NT2/D1 (cell line): ENCODE data around the gene DNAJB1.
A peak's percentile ranks its signal among the peaks of the same experiment; 100 is the strongest.

Source experiments
- DNase-seq: peaks from one replicate; pipeline ENCODE4 v3.0.0-alpha.2; 2011; ENCODE audit warnings: low read depth, low spot score
- H3K27me3 ChIP-seq: 2 replicates; pipeline ENCODE4 v1.6.0; 2011; ENCODE audit warnings: mild to moderate bottlenecking; ENCODE audit not compliant: insufficient read length, insufficient read depth
- H3K36me3 ChIP-seq: 2 replicates; pipeline ENCODE4 v1.6.1; 2011; ENCODE audit warnings: mild to moderate bottlenecking, low read length, mixed read lengths; ENCODE audit not compliant: insufficient read depth, insufficient read length
- H3K4me1 ChIP-seq: 2 replicates; pipeline ENCODE4 v1.5.1; 2011; ENCODE audit not compliant: insufficient read depth, insufficient read length
- H3K4me3 ChIP-seq: 2 replicates; pipeline ENCODE4 v1.5.1; 2011; ENCODE audit warnings: low read depth; ENCODE audit not compliant: insufficient read length
- H3K9ac ChIP-seq: 2 replicates; pipeline ENCODE4 v1.6.0; 2011; ENCODE audit warnings: low read depth; ENCODE audit not compliant: insufficient read length
- H3K9me3 ChIP-seq: 2 replicates; pipeline ENCODE4 v1.5.1; 2011; ENCODE audit warnings: mild to moderate bottlenecking, low read length; ENCODE audit not compliant: insufficient read depth
- SUZ12 ChIP-seq: IDR thresholded peaks from 2 replicates; pipeline ENCODE4 v1.6.1; 2011; ENCODE audit not compliant: insufficient read length, insufficient read depth; ENCODE audit errors: extremely low read depth
- YY1 ChIP-seq: IDR thresholded peaks from 2 replicates; pipeline ENCODE4 v1.6.1; 2011; ENCODE audit not compliant: insufficient read length, insufficient read depth
- ZNF274 ChIP-seq: IDR thresholded peaks from 2 replicates; pipeline ENCODE4 v1.6.1; 2011; ENCODE audit warnings: mild to moderate bottlenecking, low read depth, low read length

DNAJB1 gene

DNA sequence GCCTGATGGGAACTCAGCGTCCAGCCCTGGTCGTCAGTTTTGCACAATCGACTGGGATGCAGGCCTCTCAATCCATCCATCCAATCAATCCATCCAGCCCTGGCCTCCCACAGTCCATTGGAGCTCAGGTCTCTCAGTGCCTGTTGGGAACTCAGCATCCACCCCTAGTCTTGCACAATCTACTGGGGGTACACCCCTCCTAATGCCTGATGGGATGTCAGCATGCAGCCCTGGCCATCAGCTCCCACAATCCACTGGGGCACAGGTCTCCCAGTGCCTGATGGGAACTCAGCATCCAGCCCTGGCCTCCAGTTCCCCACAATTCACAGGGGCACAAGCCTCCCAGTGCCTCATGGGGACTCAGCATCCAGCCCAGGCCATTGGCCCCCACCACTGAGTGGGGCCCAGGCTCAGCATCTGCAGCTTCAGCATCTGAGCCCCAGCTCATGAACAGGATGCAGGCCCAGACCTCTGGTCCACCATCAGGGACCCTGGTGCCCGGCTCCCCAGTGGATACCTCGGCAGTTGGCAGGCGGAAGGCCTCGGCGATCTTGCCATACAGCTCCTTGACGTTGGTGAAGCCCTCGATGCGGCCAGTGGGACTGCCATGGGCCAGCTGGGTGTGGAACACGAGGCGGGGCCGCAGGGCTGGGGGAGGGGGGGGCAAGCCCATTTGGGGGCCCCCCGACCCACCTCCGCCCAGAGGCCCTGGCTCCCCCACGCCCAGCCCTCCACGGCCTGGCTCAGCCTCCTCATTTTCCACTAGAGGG lies 35.8 kb downstream of the DNAJB1 start:
- Histone ChIP-seq H3K27me3 (no peaks in the 10 kb centered on the region), H3K9me3 (no peaks in the 10 kb centered on the region), H3K9ac (peak overlapping the region; percentile 36), H3K4me1 (peaks cover 22% of the 10 kb centered on the region), H3K36me3 (peaks cover 59% of the 10 kb centered on the region), H3K4me3 (no peak overlapping the region)
- TF ChIP-seq ZNF274: no peak
- TF ChIP-seq YY1: no peak
- no peak for TF ChIP-seq SUZ12
- no peak for DNase-seq

GRCh38 chr19:14480700-14481079 lies 37.5 kb downstream of the DNAJB1 start:
- H3K4me3 ChIP-seq: no peak overlapping the region
- H3K27me3 ChIP-seq: no peaks in the 10 kb centered on the region
- H3K36me3 ChIP-seq: peaks cover 53% of the 10 kb centered on the region
- TF ChIP-seq ZNF274 (no peak), YY1 (no peak), SUZ12 (no peak)
- H3K4me1 ChIP-seq: peaks cover 36% of the 10 kb centered on the region
- DNase-seq: no peak
- no peaks in the 10 kb centered on the region for H3K9me3 ChIP-seq
- peak overlapping the region; percentile 66 for H3K9ac ChIP-seq

DNA sequence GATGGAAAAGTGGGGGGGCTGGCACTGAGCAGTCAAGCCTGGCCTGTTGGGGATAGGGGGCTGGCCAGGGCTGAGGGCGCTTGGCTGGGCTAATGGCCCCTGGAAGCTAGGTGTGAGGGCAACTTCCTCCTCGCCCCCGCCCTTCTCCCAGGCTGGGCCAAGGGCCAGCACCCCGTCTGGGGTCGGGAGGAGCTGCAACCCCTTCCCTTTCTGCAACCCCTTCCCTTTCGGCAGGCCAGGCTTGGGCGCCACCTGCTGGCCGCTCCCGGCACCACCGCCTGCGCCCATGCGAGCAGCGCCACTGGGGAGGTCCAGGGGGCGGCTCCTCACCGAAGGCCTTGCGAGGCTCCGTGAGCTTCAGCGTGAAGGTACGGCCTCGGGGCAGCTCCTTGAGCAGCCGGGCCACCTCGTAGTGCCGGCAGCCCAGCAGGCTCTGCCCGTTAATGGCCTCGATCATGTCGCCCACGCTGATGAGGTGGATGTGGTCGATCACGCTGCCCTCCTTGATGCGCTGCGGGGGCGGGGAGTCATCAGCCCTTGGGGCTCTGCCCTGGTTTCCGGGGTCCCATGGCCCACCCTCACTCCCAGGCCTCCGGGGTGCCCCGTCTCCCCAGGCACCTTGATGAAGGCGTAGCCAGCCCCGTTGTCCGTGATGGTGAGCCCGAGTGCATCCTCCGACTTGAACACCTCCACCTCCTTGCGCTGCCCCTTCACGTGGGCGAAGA lies 38.1 kb downstream of the DNAJB1 start:
- Histone ChIP-seq H3K36me3 (peaks cover 53% of the 10 kb centered on the region), H3K4me3 (no peak overlapping the region), H3K4me1 (peaks cover 37% of the 10 kb centered on the region), H3K27me3 (no peaks in the 10 kb centered on the region), H3K9ac (peak overlapping the region; percentile 66), H3K9me3 (no peaks in the 10 kb centered on the region)
- peak; percentile 55 for DNase-seq
- TF ChIP-seq SUZ12 (no peak), ZNF274 (no peak), YY1 (no peak)

GRCh38 chr19:14479309-14479974 lies 38.8 kb downstream of the DNAJB1 start:
- peaks cover 43% of the 10 kb centered on the region for H3K4me1 ChIP-seq
- H3K9me3 ChIP-seq: no peaks in the 10 kb centered on the region
- H3K36me3 ChIP-seq: peaks cover 53% of the 10 kb centered on the region
- no peak for TF ChIP-seq SUZ12
- TF ChIP-seq ZNF274: no peak
- no peak for TF ChIP-seq YY1
- no peak for DNase-seq
- H3K27me3 ChIP-seq: no peaks in the 10 kb centered on the region
- H3K4me3 ChIP-seq: no peak overlapping the region
- H3K9ac ChIP-seq: peak overlapping the region; percentile 50

DNA sequence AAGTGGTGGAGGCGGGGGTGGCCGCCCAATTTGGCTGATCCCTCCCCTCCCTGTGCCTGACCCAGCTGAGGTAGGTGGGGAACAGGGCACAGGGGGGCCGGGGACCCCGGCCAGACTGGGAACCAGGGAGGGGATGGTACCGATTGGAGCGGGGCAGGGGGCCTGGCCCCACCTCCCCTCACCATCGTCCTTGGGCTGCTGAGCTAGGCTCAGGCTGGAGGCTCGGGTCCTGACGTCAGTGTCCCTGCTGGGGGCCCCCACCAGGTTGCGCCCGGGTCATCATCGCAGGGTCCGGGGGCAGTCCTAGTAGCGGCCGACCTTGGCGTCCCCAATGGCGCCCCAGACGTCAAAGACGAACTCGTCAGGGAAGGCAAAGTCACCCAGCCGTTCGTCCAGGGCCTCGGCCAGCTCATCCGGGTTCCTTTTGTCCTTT lies 40.1 kb downstream of the DNAJB1 start:
- no peak for DNase-seq
- peaks cover 51% of the 10 kb centered on the region for H3K36me3 ChIP-seq

DNA sequence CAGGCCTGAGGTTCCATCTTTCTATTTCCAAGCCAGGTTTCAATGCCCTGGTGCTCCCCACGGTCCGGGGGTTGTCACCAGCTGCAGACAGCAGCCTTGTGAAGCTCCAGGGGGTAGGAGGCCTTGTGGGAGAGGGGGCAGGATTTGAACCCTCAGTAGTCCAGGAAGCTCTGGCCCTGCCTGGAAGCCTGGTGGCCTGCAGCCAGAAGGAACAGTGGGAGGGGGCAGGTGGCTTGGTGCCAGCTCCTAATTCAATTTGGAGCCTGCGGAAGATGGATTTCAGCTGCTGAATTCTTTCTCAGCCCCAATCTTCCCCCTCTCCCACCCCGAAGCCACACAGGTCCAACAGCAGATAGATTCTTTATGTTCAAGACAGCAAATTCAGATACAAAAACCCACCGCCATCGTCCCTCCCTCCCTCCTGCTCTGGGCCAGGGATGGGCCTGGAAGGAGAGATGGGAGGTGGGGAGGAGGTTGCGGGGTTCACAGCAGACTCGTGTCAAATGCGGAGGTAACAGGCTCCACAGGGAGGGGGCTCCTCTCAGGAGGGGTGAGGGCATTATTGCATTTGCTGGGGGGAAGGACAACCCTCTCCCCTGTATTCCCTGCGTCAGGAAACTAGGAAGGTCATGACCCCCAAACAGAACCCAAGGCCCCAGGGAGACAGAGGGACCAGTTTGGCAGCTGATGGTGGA lies 40.6 kb downstream of the DNAJB1 start:
- Histone ChIP-seq H3K4me3 (no peak overlapping the region), H3K36me3 (peaks cover 48% of the 10 kb centered on the region), H3K9ac (no peak overlapping the region), H3K9me3 (no peaks in the 10 kb centered on the region), H3K27me3 (no peaks in the 10 kb centered on the region), H3K4me1 (peaks cover 49% of the 10 kb centered on the region)
- no peak for DNase-seq
- TF ChIP-seq SUZ12 (no peak), ZNF274 (no peak), YY1 (no peak)

More for the DNA sequence above, 40.1 kb downstream of the DNAJB1 start:
- Histone ChIP-seq H3K27me3 (no peaks in the 10 kb centered on the region), H3K4me3 (no peak overlapping the region), H3K4me1 (peaks cover 45% of the 10 kb centered on the region), H3K9me3 (no peaks in the 10 kb centered on the region), H3K9ac (peak overlapping the region; percentile 10)
- TF ChIP-seq SUZ12: no peak
- no peak for TF ChIP-seq ZNF274
- no peak for TF ChIP-seq YY1
